Neural progenitor cell (in vitro differentiated cells): ENCODE data around the gene RAET1L. TPM values are rescaled to one million over a fixed set of nuclear protein-coding genes. Genes with fewer than 3 reads are reported as not detected.
"Not testable (repeated sequence)": the region's sequence is repeated elsewhere in the genome, so short reads cannot be mapped to it uniquely, and the experiment has no call there.

Experiments used
- DNase-seq: peaks from one replicate; pipeline ENCODE4 v3.0.0-alpha.2; 2016; ENCODE audit warnings: low spot score
- H2AFZ ChIP-seq: fragments of 200-600 bp; sonication (generic); replicated peaks from 2 replicates; pipeline ENCODE4 v1.6.1; 2016; ENCODE audit warnings: antibody characterized with exemption
- H3F3A ChIP-seq: fragments of 200-600 bp; sonication (generic); 2 replicates; pipeline ENCODE4 v1.6.1; 2016; ENCODE audit warnings: antibody characterized with exemption, low read depth
- H3K27ac ChIP-seq: fragments of 200-600 bp; sonication (generic); 2 replicates; pipeline ENCODE4 v1.5.1; 2016; ENCODE audit warnings: mild to moderate bottlenecking
- H3K27me3 ChIP-seq: fragments of 200-600 bp; sonication (generic); 2 replicates; pipeline ENCODE4 v1.6.1; 2016; ENCODE audit warnings: mild to moderate bottlenecking, moderate library complexity
- H3K36me3 ChIP-seq: fragments of 200-600 bp; sonication (generic); 2 replicates; pipeline ENCODE4 v1.5.1; 2016
- H3K4me1 ChIP-seq: fragments of 200-600 bp; sonication (generic); 2 replicates; pipeline ENCODE4 v1.6.1; 2016; ENCODE audit warnings: mixed run types
- H3K4me2 ChIP-seq: fragments of 200-600 bp; sonication (generic); 2 replicates; pipeline ENCODE4 v1.6.1; 2016
- H3K4me3 ChIP-seq: fragments of 200-600 bp; sonication (generic); 2 replicates; pipeline ENCODE4 v1.5.1; 2016
- H3K79me2 ChIP-seq: fragments of 200-600 bp; sonication (generic); 2 replicates; pipeline ENCODE4 v1.6.1; 2016; ENCODE audit warnings: low read depth
- H3K9ac ChIP-seq: fragments of 200-600 bp; sonication (generic); 2 replicates; pipeline ENCODE4 v1.6.1; 2016
- H3K9me3 ChIP-seq: fragments of 200-600 bp; sonication (generic); 2 replicates; pipeline ENCODE4 v1.5.1; 2016; ENCODE audit warnings: low read depth
- H4K20me1 ChIP-seq: fragments of 200-600 bp; sonication (generic); 2 replicates; pipeline ENCODE4 v1.6.1; 2016; ENCODE audit warnings: low read depth
- H3K27ac Mint-ChIP-seq: 3 replicates; pipeline ENCODE4 v1.8.0; 2021; ENCODE audit warnings: mixed read lengths
- H3K27me3 Mint-ChIP-seq: 2 replicates; pipeline ENCODE4 v1.8.0; 2022; ENCODE audit warnings: low read depth, mild to moderate bottlenecking, inconsistent platforms, moderate library complexity, mixed read lengths; ENCODE audit not compliant: insufficient read depth
- H3K36me3 Mint-ChIP-seq: 3 replicates; pipeline ENCODE4 v1.8.0; 2021; ENCODE audit warnings: mixed read lengths
- H3K4me1 Mint-ChIP-seq: 3 replicates; pipeline ENCODE4 v1.8.0; 2021; ENCODE audit warnings: mixed read lengths
- H3K4me3 Mint-ChIP-seq: 3 replicates; pipeline ENCODE4 v1.8.0; 2021; ENCODE audit warnings: mild to moderate bottlenecking, moderate library complexity, mixed read lengths
- H3K9me3 Mint-ChIP-seq: 3 replicates; pipeline ENCODE4 v1.8.0; 2020; ENCODE audit warnings: mixed read lengths
- CTCF ChIP-seq: fragments of 200-600 bp; sonication (generic); IDR thresholded peaks from 2 replicates; pipeline ENCODE4 v1.5.1; 2017; ENCODE audit warnings: antibody characterized with exemption, mild to moderate bottlenecking
- EZH2 ChIP-seq: fragments of 200-600 bp; sonication (generic); IDR thresholded peaks from 2 replicates; pipeline ENCODE4 v1.6.1; 2017; ENCODE audit warnings: antibody characterized with exemption, mild to moderate bottlenecking, moderate library complexity
- EZH2phosphoT487 ChIP-seq: fragments of 200-600 bp; sonication (generic); IDR thresholded peaks from 2 replicates; pipeline ENCODE4 v1.6.1; 2017; ENCODE audit warnings: antibody characterized with exemption
- total RNA-seq: library from RNA; depleted of rRNA; stranded (reverse); fragments of >200 nt; gene quantifications from 2 replicates; pipeline ENCODE4 v1.2.3, GENCODE V29; 2015; ENCODE audit warnings: low replicate concordance

RAET1L gene
- total RNA-seq, 1 donor from 2014 or later = not detected

- H3K4me2 ChIP-seq = no peak overlapping the region
- Mint-ChIP-seq H3K36me3 (no peaks in the 10 kb centered on the region), H3K9me3 (no peaks in the 10 kb centered on the region), H3K4me3 (no peak overlapping the region), H3K4me1 (peaks cover 5% of the 10 kb centered on the region), H3K27me3 (peaks cover 75% of the 10 kb centered on the region), H3K27ac (no peak overlapping the region)
- H3K9ac ChIP-seq = no peak overlapping the region
- H2AFZ ChIP-seq = no peak overlapping the region
- H3K36me3 ChIP-seq = no peaks in the 10 kb centered on the region
- no peaks in the 10 kb centered on the region for H3F3A ChIP-seq
- H3K4me1 ChIP-seq = no peaks in the 10 kb centered on the region
- DNase-seq = peak; percentile 74
- H3K9me3 ChIP-seq = no peaks in the 10 kb centered on the region
- no peaks in the 10 kb centered on the region for H3K79me2 ChIP-seq
- TF ChIP-seq EZH2phosphoT487 (no peak), CTCF (peak; percentile 69)
- no peak overlapping the region for H3K4me3 ChIP-seq
- H3K27me3 ChIP-seq = peaks cover 88% of the 10 kb centered on the region
- H3K27ac ChIP-seq = no peak overlapping the region
- peaks cover 16% of the 10 kb centered on the region for H4K20me1 ChIP-seq
These were observed 8.8 kb downstream of the RAET1L start for GRCh38 chr6:150016324-150017185.

- H3K4me3 Mint-ChIP-seq, H3K79me2 ChIP-seq, H3K4me1 Mint-ChIP-seq, H3K4me2 ChIP-seq, H3K36me3 Mint-ChIP-seq, H3K4me3 ChIP-seq, H3K27ac Mint-ChIP-seq, H2AFZ ChIP-seq, H3K27ac ChIP-seq, H3K36me3 ChIP-seq, H3K9me3 Mint-ChIP-seq, H3F3A ChIP-seq, H3K9me3 ChIP-seq, DNase-seq, H3K9ac ChIP-seq, H3K4me1 ChIP-seq: not testable (repeated sequence)
- Histone ChIP-seq H3K27me3 (peaks cover 94% of the 10 kb centered on the region), H4K20me1 (peaks cover 16% of the 10 kb centered on the region)
- peak; percentile 63 for TF ChIP-seq EZH2phosphoT487
- TF ChIP-seq EZH2 = peak; percentile 67
- peaks cover 78% of the 10 kb centered on the region for H3K27me3 Mint-ChIP-seq
These were observed 9.9 kb downstream of the RAET1L start for GRCh38 chr6:150015281-150016001.

GRCh38 chr6:150014623-150015280, 10.6 kb downstream of the RAET1L start:
- TF ChIP-seq EZH2 = peak; percentile 91
- TF ChIP-seq EZH2phosphoT487 = peak; percentile 93
- H3K4me1 ChIP-seq, H3K36me3 ChIP-seq, H2AFZ ChIP-seq, H3K9ac ChIP-seq, H3K27ac ChIP-seq, DNase-seq, H3K36me3 Mint-ChIP-seq, H3F3A ChIP-seq, H3K4me3 Mint-ChIP-seq, H3K4me1 Mint-ChIP-seq, H3K4me3 ChIP-seq, H3K79me2 ChIP-seq, H3K9me3 ChIP-seq, H3K27ac Mint-ChIP-seq, H3K9me3 Mint-ChIP-seq, H3K4me2 ChIP-seq: not testable (repeated sequence)
- peaks cover 84% of the 10 kb centered on the region for H3K27me3 Mint-ChIP-seq
- H4K20me1 ChIP-seq = peaks cover 16% of the 10 kb centered on the region
- H3K27me3 ChIP-seq = peaks cover 97% of the 10 kb centered on the region

- peak; percentile 29 for TF ChIP-seq EZH2
- not testable (repeated sequence) for H3K36me3 ChIP-seq, H3K9me3 Mint-ChIP-seq, H3K4me3 ChIP-seq, H3K79me2 ChIP-seq, H3F3A ChIP-seq, H3K27ac ChIP-seq, DNase-seq, H3K36me3 Mint-ChIP-seq, H3K4me1 ChIP-seq, H3K4me1 Mint-ChIP-seq, H2AFZ ChIP-seq, H3K9me3 ChIP-seq, H3K27ac Mint-ChIP-seq, H3K4me2 ChIP-seq, H3K9ac ChIP-seq
- peaks cover 87% of the 10 kb centered on the region for H3K27me3 Mint-ChIP-seq
- peak overlapping the region; percentile 65 for H3K4me3 Mint-ChIP-seq
- peaks cover 100% of the 10 kb centered on the region for H3K27me3 ChIP-seq
- H4K20me1 ChIP-seq = peaks cover 16% of the 10 kb centered on the region
These were observed 11.3 kb downstream of the RAET1L start for GRCh38 chr6:150013785-150014622.
